ENCODE results near the gene AHNAK2.

Gene AHNAK2

DNA sequence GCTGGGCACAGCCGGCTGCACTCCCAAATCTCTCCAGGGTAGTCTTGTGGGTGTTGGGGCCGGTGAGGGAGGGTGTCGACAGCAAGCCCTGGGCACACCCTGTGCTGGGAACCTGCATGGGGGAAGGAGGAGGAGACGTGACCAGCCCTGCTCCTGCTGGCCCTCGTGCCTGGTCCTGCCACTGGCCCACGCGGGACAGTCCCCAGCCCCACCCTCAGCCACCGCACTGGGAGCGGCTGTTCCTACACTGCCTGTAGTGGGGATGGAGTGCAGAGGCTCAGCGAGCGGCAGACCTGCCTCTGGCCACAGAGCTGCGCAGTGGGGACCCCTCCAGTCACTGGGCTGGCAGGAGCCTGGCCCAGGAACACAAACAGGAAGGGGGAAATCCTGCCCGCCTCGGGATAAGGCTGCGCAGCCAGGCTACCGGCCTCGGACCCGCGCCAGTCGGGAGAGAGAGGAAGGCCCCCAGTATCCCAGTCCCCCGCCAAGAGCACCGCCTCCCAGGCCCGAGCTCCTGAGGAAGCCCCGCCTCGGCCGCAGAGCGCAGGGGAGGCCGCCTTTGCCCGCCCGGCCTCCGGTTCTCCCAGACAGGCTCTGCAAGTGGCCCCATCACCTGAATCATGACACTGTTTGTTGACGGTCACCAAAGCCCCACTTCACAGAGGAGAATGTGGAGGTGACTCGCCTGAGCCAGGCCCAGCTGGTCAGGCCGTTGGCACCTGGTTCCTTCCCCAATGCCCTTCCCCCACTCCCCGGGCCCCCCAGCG, 10.6 kb downstream of the AHNAK2 start:
- TF ChIP-seq ZFX (IDR thresholded peaks at IDR 0.05), result no peak
- TF ChIP-seq, protein P1, sequence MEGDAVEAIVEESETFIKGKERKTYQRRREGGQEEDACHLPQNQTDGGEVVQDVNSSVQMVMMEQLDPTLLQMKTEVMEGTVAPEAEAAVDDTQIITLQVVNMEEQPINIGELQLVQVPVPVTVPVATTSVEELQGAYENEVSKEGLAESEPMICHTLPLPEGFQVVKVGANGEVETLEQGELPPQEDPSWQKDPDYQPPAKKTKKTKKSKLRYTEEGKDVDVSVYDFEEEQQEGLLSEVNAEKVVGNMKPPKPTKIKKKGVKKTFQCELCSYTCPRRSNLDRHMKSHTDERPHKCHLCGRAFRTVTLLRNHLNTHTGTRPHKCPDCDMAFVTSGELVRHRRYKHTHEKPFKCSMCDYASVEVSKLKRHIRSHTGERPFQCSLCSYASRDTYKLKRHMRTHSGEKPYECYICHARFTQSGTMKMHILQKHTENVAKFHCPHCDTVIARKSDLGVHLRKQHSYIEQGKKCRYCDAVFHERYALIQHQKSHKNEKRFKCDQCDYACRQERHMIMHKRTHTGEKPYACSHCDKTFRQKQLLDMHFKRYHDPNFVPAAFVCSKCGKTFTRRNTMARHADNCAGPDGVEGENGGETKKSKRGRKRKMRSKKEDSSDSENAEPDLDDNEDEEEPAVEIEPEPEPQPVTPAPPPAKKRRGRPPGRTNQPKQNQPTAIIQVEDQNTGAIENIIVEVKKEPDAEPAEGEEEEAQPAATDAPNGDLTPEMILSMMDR (conservative IDR thresholded peaks at IDR 0.05), result no peak
- H3K27ac ChIP-seq, result no peak overlapping the region

DNA sequence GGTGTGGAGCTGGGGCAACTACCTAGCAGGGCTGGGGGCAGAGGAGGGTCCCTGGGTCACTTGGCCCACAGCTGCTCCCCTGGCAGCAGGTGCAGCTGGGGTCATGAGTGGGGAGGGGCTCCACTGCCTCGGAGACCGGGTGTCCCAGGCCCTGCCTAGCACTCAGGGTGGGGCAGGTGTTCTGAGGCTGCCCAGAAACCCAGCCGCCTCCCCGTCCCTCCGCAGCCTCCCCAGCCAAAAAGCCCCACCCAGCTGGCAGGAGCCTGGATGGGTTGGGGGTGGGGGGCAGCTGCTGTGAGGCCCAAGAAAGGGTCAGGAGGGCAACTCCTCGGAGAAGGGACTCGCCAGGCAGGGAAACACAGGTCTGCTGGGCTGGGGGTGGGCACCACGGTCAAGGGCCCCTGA, 11.2 kb downstream of the AHNAK2 start:
- TF ChIP-seq, protein P1 (conservative IDR thresholded peaks at IDR 0.05), result no peak
- TF ChIP-seq ZFX (IDR thresholded peaks at IDR 0.05), result no peak
- H3K27ac ChIP-seq, result no peak overlapping the region

DNA sequence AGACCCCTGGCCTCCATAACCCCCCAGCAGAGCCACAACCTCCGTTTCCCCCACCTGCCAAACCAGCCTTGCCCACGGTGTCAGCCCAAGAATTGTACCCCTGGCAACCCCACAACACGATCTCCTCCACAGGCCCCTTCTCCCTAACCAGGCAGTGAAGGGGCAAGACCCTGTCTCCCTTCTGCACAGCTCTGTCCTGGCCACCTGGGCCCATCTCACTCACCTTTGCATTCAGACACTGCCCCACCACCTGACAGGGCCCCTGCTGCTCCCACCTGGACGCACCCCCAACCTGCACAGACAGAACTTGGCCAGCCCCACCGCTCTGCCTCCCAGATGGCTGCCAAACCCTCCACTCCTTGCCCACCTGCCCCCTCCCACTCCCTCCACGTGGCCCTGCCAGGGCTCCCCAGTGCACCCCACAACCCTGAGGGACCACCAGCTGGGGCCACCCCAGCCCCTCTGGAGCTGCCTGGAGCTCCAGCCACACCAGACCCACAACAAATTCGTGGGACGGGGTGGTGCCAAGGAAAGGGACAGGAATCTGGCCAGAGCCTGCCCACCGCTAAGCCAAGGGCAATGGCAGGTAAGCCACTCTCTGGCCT, 11.8 kb downstream of the AHNAK2 start:
- H3K27ac ChIP-seq, result no peak overlapping the region
- no peak for TF ChIP-seq ZFX (IDR thresholded peaks at IDR 0.05)
- TF ChIP-seq, protein P1 (conservative IDR thresholded peaks at IDR 0.05), result no peak

DNA sequence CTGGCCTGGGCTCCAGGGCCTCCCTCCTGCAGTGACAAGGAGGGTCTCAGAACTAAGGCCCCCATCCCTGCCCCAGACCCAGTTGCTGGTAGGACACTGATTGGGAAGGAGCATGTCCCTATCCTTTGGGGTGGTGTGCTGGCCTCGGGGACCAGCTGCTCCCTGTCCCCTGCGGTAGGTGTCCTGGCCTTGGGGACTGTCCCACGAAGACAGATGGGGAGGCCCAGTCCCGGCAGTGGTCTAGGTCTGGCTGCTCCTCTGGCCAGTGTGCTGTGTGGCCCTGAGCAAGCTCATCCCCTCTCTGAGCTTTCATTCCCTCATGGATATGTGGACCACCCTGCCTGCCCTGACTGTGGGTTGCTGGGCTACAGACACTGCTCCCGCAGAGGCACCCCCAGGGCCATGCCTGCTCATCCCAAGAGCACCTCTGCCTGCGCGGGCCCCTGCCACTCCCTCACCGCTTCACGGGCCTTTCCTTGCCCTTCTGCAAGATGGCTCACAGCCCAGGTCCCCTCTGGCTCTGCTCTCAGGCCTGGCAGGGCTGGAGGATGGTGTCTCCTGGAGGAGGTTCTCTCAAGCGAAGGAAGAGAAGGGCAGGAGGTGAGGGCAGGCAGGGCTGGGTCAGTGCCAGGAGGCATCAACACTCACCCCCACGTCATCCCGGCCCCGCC, 12.5 kb downstream of the AHNAK2 start:
- TF ChIP-seq ZFX (IDR thresholded peaks at IDR 0.05), result no peak
- TF ChIP-seq, protein P1 (conservative IDR thresholded peaks at IDR 0.05), result no peak
- H3K27ac ChIP-seq, result no peak overlapping the region

DNA sequence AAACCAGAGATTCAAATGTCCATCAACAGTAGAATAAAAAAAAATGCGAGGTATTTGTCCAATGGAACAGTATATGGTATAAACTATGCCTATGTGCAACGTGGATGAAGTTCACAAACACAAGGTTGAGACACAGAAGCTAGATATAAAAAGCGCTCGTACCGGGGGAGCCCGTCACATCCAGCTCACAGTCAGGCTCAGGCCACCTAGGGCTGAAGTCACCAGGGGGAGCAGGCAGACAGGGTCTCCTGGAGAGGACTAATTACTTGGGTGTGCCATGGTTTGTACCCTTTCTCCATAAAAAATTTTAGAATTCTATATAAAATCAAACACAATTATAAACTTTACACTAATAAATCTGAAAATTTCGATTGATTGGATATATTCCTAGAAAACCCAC, 13.6 kb downstream of the AHNAK2 start:
- TF ChIP-seq, protein P1 (conservative IDR thresholded peaks at IDR 0.05), result no peak
- TF ChIP-seq ZFX (IDR thresholded peaks at IDR 0.05), result no peak
- H3K27ac ChIP-seq, result no peak overlapping the region

DNA sequence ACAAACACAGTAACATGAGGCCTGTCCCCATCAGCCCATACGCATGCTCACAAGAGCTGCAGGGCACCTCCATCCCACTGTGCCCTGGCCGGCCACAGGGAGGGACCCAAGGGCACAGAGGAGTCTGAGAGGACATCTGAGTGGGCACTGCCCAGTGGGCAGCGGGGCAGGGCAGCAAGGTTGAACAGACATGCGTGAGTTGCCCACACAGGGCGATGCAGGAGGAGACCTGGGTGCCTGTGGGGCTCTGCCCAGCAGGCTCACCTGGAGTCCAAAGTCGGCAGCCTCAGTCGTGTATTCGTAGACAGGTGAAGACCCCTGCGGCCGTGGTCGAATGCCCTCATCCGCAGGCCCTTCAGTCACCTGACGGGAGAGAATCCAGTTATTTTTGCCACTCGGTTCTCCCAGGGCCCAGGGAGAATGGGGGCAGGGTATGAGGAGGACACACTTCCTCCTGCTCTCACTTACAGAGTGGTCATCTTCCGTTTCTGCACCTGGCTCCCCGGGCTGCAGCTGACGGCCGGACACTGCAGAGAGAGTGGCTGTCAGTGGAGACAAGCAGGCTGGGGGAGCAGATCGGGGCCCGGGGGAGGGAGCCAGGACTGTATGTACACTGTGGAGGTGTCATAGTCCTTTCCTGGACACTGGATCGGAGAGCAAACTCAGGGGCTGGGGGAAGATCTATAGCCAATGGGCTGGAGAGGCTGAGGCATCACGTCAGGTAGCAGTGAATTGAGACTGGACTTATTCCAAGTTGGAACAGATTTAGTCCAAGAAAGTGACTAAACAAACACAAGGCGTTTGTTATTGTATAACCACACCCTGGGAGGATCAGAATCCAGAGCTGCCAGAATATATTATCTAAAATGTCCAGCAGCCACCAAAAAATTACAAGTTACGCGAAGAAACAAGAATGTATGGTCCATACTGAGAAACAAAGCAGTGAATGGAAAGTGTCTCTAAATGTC, 20.7 kb downstream of the AHNAK2 start:
- TF ChIP-seq, protein P1 (conservative IDR thresholded peaks at IDR 0.05), result no peak
- no peak for TF ChIP-seq ZFX (IDR thresholded peaks at IDR 0.05)
- no peak overlapping the region for H3K27ac ChIP-seq
